Measurements from ENCODE around the gene AHI1. TPM values are rescaled to one million over a fixed set of nuclear protein-coding genes. Genes with fewer than 3 reads are reported as not detected.

The AHI1 gene
- total RNA-seq, 2 donors from 2014 or later, result 18.0 to 37.9 TPM

DNA sequence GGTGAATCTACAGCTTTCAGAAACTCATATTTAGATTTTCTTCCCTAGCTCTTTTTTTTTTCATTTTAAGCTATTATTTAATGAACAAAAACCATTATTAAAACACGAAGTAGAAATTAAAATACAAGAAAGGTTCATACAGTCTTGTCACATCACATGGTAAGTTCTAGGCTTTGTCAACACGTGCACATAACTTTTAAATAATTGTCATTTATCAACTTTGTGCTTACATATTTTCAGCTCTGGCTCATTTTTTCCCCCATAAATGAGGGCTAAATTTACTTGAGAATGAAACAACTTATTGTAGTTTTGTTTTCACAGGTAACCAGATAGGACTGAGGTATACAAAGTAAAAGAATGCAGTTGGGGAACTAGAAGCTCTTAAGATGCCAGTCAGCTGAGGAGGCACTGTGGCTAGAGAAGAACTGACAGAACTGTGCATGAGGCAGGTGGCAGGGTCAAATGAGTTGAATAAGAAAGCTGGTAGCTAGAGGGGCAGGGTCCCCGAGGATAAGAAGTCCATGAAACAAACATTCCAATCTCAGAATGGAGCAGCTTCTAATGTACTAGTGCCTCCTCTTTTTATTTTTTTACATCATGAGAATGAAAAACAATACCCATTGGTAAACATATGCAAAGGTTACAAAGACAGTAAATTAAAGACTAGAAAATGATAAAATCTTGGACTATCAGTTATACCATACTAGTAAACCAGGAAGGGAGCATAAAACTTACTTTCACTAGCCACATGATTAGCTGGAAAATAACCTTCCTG, 174.9 kb downstream of the AHI1 start:
- no peaks in the 10 kb centered on the region for H3K4me1 ChIP-seq (replicated peaks)
- no peak for TF ChIP-seq POLR2AphosphoS5 (IDR thresholded peaks at IDR 0.05)
- TF ChIP-seq, protein P1, sequence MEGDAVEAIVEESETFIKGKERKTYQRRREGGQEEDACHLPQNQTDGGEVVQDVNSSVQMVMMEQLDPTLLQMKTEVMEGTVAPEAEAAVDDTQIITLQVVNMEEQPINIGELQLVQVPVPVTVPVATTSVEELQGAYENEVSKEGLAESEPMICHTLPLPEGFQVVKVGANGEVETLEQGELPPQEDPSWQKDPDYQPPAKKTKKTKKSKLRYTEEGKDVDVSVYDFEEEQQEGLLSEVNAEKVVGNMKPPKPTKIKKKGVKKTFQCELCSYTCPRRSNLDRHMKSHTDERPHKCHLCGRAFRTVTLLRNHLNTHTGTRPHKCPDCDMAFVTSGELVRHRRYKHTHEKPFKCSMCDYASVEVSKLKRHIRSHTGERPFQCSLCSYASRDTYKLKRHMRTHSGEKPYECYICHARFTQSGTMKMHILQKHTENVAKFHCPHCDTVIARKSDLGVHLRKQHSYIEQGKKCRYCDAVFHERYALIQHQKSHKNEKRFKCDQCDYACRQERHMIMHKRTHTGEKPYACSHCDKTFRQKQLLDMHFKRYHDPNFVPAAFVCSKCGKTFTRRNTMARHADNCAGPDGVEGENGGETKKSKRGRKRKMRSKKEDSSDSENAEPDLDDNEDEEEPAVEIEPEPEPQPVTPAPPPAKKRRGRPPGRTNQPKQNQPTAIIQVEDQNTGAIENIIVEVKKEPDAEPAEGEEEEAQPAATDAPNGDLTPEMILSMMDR (IDR thresholded peaks at IDR 0.05), result no peak
- no peak for TF ChIP-seq POLR2A (IDR thresholded peaks at IDR 0.05)
- H3K36me3 ChIP-seq, result no peaks in the 10 kb centered on the region
- WGBS, result 43% methylated on average over 3 of the region's 3 CpGs
- H3K9me3 ChIP-seq, result no peaks in the 10 kb centered on the region
- no peak overlapping the region for H3K4me3 ChIP-seq
- intact Hi-C loops (cut with DNase I), result no loop called here
- no peak for DNase-seq (ENCODE audit: low spot score)
- H3K27me3 ChIP-seq (replicated peaks; ENCODE audit: insufficient read depth), result no peaks in the 10 kb centered on the region
- H3K27ac ChIP-seq, result peak overlapping the region in 1 of 2 donors; percentile 34

DNA sequence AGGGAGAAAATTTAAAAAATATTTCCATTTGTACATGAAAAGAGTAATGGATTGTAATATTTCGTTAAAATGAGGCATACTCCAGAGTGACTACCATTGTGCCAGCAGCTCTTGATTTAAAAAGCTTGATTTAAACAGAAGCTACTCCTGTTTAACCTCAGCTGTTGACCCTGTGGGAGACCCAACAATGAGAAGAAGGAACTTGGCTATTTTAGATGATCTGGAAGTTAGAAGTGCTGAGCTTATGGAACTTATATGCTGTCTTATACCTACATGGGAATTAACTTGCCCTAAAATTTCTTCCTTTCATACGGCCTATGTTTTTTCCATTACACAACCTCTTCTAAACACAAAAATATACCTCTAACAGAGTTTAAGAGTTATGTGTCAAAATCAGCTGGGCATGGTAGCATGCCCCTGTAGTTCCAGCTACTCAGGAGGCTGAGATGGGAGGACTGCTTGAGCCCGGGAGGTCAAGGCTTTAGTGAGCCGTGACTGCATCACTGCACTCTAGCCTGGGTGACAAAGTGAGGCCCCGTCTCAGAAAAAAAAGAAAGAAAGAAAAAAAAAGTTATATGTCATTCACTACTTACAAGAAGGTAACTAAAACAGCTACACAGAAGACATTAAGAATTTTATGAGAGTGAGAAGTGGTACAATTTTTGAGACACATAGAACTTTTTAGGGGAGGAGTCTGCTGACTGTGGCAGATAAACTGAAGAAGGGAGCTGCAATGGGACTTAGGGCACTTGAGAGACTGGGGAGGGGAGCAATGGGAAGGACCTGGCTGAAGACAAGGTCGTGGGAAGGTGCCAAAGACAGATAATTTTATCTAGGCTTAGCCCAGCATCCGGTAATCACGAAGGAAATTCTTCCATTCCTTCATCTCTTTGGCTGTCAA, 176.6 kb downstream of the AHI1 start:
- Histone ChIP-seq H3K9me3 (no peaks in the 10 kb centered on the region), H3K4me3 (no peak overlapping the region), H3K27ac (no peak overlapping the region), H3K4me1 (replicated peaks) (no peaks in the 10 kb centered on the region), H3K27me3 (replicated peaks; ENCODE audit: insufficient read depth) (no peaks in the 10 kb centered on the region), H3K36me3 (no peaks in the 10 kb centered on the region)
- 91% methylated on average over 8 of the region's 8 CpGs for WGBS
- DNase-seq (ENCODE audit: low spot score), result no peak
- TF ChIP-seq POLR2AphosphoS5 (IDR thresholded peaks at IDR 0.05) (no peak), POLR2A (IDR thresholded peaks at IDR 0.05) (no peak)
- intact Hi-C loops (cut with DNase I), result no loop called here

DNA sequence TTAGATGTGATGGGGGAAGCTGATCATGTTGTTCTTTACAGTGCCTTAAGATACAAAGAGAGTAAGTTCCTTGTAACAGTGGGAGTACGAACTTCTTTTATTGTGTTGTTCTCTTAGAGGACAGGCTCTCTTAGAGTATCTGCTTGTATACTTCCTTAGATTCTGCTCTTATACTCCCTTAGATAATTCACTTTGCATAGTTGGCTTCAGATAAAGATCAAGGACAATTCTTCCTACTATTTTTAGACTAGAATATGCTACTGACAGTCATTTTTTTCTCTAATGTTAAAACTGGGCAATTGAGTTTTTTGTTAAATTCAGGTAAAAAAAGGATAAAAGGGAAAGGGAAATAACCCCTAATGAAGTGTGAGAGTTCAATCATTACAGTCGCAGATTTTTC, 177.7 kb downstream of the AHI1 start:
- Histone ChIP-seq H3K27me3 (replicated peaks; ENCODE audit: insufficient read depth) (no peaks in the 10 kb centered on the region), H3K27ac (no peak overlapping the region), H3K9me3 (no peaks in the 10 kb centered on the region), H3K4me1 (replicated peaks) (no peaks in the 10 kb centered on the region), H3K4me3 (no peak overlapping the region), H3K36me3 (no peaks in the 10 kb centered on the region)
- intact Hi-C loops (cut with DNase I), result no loop called here
- WGBS, result 39% methylated on average over 2 of the region's 2 CpGs
- no peak for DNase-seq (ENCODE audit: low spot score)
- TF ChIP-seq, protein P1 (IDR thresholded peaks at IDR 0.05), result no peak
- TF ChIP-seq POLR2A (IDR thresholded peaks at IDR 0.05) (no peak), POLR2AphosphoS5 (IDR thresholded peaks at IDR 0.05) (no peak)

DNA sequence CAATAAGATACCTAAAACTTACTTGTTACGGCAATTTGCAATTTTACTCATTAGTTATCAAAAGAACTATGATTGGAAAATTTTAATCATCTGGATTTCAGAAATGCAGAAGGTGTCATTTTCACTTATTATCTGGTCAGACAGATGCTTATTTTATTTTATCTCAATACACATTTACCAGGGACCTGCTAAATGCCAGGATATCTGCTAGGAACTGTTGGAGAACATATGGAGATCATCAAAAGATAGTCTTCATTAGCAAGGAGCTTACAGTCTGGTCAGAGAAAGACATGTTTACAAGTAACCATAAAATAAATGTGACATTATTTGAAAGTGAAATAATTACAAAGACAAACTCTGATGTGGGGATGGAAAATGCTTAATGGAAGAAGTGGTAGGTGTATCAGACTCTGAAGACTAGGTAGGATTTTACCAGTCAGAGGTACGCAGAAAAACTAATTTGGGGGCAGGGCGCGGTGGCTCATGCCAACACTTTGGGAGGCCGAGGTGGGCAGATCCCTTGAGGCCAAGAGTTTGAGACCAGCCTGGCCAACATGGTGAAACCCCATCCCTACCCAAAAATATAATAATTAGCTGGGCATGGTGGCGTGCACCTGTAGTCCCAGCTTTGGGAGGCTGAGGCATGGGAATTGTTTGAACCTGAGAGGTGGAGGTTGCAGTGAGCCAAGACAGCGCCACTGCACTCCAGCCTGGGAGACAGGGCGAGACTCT, 178.6 kb downstream of the AHI1 start:
- Histone ChIP-seq H3K36me3 (no peaks in the 10 kb centered on the region), H3K4me1 (replicated peaks) (no peaks in the 10 kb centered on the region), H3K27me3 (replicated peaks; ENCODE audit: insufficient read depth) (no peaks in the 10 kb centered on the region), H3K27ac (no peak overlapping the region), H3K9me3 (no peaks in the 10 kb centered on the region), H3K4me3 (no peak overlapping the region)
- DNase-seq (ENCODE audit: low spot score), result no peak
- WGBS, result 94% methylated on average over 8 of the region's 8 CpGs
- TF ChIP-seq, protein P1 (IDR thresholded peaks at IDR 0.05), result no peak
- no peak for TF ChIP-seq POLR2A (IDR thresholded peaks at IDR 0.05)
- no peak for TF ChIP-seq POLR2AphosphoS5 (IDR thresholded peaks at IDR 0.05)
- intact Hi-C loops (cut with DNase I), result no loop called here

DNA sequence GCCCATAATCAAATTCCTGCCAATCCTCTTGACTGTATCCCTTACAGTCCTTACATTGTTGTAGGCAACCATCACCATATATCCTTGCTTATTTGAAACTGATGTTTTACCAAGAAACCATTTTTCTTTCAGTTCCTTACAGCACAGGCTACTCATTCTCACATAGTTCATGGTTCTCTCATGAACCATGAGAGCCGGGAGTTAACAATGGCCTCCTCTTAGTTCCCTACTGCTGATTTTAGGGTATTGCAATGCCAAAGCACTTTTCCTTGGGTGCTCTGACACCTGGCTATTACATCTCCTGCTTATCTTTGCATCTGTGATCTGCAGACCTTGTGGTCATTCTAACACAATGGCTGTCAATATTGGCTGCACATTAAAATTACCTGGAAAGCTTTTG, 183.0 kb downstream of the AHI1 start:
- Histone ChIP-seq H3K27me3 (replicated peaks; ENCODE audit: insufficient read depth) (no peaks in the 10 kb centered on the region), H3K4me3 (no peak overlapping the region), H3K27ac (no peak overlapping the region), H3K4me1 (replicated peaks) (no peaks in the 10 kb centered on the region), H3K9me3 (no peaks in the 10 kb centered on the region), H3K36me3 (no peaks in the 10 kb centered on the region)
- TF ChIP-seq POLR2AphosphoS5 (IDR thresholded peaks at IDR 0.05), result no peak
- TF ChIP-seq, protein P1 (IDR thresholded peaks at IDR 0.05), result no peak
- TF ChIP-seq POLR2A (IDR thresholded peaks at IDR 0.05), result no peak
- intact Hi-C loops (cut with DNase I), result no loop called here
- 93% methylated on average over 1 of the region's 1 CpG for WGBS
- DNase-seq (ENCODE audit: low spot score), result no peak
